PC-9 (cell line): ENCODE data around the gene ZNF24. TPM values are rescaled to one million over a fixed set of nuclear protein-coding genes. Genes with fewer than 3 reads are reported as not detected.

ENCODE experiments used
- BruUV-seq: library from RNA; stranded (reverse); fragments of 400-500 nt; replicated peaks from 2 replicates; lab custom pipeline; 2021; lab: Mats Ljungman, UMichigan
- CTCF ChIA-PET: fragments of 300-600 bp; sonication (Branson Sonifier 250); formaldehyde crosslinking; loops from one replicate; lab custom pipeline; 2022; ENCODE audit warnings: antibody characterized with exemption; lab: Charles Lee
- POLR2A ChIA-PET: fragments of 300-600 bp; sonication (Branson Sonifier 250); formaldehyde crosslinking; loops from one replicate; lab custom pipeline; 2022; ENCODE audit warnings: antibody characterized with exemption; ENCODE audit not compliant: unreplicated experiment; lab: Charles Lee
- DNase-seq, 2 experiments: peaks; one replicate each; pipeline versions ENCODE4 v3.0.0 to v3.0.0-alpha.2; 2015 to 2022; ENCODE audit warnings: mixed read lengths in 1 of 2
- H2AFZ ChIP-seq: fragments of 200-600 bp; sonication (generic); 2 replicates; pipeline ENCODE4 v1.8.1; 2017; ENCODE audit warnings: antibody characterized with exemption
- H3F3A ChIP-seq: fragments of 200-600 bp; sonication (generic); 2 replicates; pipeline ENCODE4 v1.8.1; 2017; ENCODE audit warnings: antibody characterized with exemption, mild to moderate bottlenecking, low read depth; ENCODE audit not compliant: insufficient read depth
- H3K27ac ChIP-seq: fragments of 200-600 bp; sonication (generic); 2 replicates; pipeline ENCODE4 v1.6.1; 2016; ENCODE audit warnings: mixed run types
- H3K27me3 ChIP-seq: fragments of 200-600 bp; sonication (generic); 2 replicates; pipeline ENCODE4 v1.6.1; 2016; ENCODE audit warnings: low read depth, mixed run types; ENCODE audit not compliant: insufficient read depth
- H3K36me3 ChIP-seq: fragments of 200-600 bp; sonication (generic); 2 replicates; pipeline ENCODE4 v1.6.1; 2016; ENCODE audit warnings: low read depth, mixed run types
- H3K4me1 ChIP-seq: fragments of 200-600 bp; sonication (generic); replicated peaks from 2 replicates; pipeline ENCODE4 v1.6.1; 2016; ENCODE audit warnings: mixed run types; ENCODE audit not compliant: insufficient read depth
- H3K4me2 ChIP-seq: fragments of 200-600 bp; sonication (generic); 2 replicates; pipeline ENCODE4 v1.6.1; 2017; ENCODE audit warnings: mixed run types
- H3K4me3 ChIP-seq: fragments of 200-600 bp; sonication (generic); 2 replicates; pipeline ENCODE4 v1.6.1; 2016; ENCODE audit warnings: mixed run types
- H3K79me2 ChIP-seq: fragments of 200-600 bp; sonication (generic); 2 replicates; pipeline ENCODE4 v1.6.1; 2017; ENCODE audit warnings: low read depth, mixed run types
- H3K9me2 ChIP-seq: fragments of 200-600 bp; sonication (generic); 2 replicates; pipeline ENCODE4 v1.8.1; 2017; ENCODE audit warnings: mild to moderate bottlenecking; ENCODE audit not compliant: insufficient read depth
- H3K9me3 ChIP-seq: fragments of 200-600 bp; sonication (generic); 2 replicates; pipeline ENCODE4 v1.8.1; 2016; ENCODE audit warnings: low read depth; ENCODE audit not compliant: insufficient read depth
- H4K20me1 ChIP-seq: fragments of 200-600 bp; sonication (generic); 2 replicates; pipeline ENCODE4 v1.8.1; 2017; ENCODE audit not compliant: insufficient read depth
- EZH2 ChIP-seq: fragments of 200-600 bp; sonication (generic); IDR thresholded peaks from 2 replicates; pipeline ENCODE4 v1.8.0; 2017; ENCODE audit warnings: antibody characterized with exemption, low read depth
- intact Hi-C: fragments of 100-400 bp; cut with micrococcal nuclease; formaldehyde crosslinking; loops from one replicate; pipeline ENCODE4 v1.10.0; 2022; ENCODE audit not compliant: unreplicated experiment
- total RNA-seq: library from RNA; stranded (reverse); gene quantifications from 2 replicates; pipeline ENCODE4 v1.2.3, GENCODE V29; 2021
- TF ChIP-seq, protein P1 (sequence below): fragments of 200-600 bp; sonication (generic); conservative IDR thresholded peaks from 2 replicates; pipeline ENCODE4 v1.6.1; 2017; ENCODE audit warnings: mixed run types, antibody characterized with exemption, mild to moderate bottlenecking, moderate library complexity

The ZNF24 gene
- total RNA-seq, 1 experiment from 2014 or later: 33.9 TPM

DNA sequence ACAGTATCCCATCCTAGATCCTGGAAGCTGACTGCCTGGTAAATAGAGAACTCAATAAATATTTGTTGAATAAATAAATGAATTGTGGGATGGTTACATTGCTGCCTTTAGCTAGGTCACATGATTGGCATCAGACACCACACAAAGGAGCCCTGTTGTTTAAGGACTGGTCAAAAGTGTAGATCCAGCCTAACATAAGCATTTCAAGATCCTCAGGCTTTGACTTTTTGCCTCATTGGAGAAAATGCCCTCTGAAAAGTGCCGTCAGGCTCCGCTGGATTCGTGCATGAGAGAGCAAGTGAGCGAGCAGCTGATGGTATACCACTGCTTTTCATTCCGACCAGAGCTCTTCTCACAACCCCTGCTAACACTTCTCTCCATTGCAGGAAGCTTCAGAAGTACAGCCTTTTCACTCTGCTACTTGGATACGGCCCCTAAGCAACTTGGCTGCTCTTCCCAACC, 1.3 kb upstream of the ZNF24 start:
- H3K27me3 ChIP-seq: no peaks in the 10 kb centered on the region
- H3K79me2 ChIP-seq: peaks cover 43% of the 10 kb centered on the region
- TF ChIP-seq, protein P1, sequence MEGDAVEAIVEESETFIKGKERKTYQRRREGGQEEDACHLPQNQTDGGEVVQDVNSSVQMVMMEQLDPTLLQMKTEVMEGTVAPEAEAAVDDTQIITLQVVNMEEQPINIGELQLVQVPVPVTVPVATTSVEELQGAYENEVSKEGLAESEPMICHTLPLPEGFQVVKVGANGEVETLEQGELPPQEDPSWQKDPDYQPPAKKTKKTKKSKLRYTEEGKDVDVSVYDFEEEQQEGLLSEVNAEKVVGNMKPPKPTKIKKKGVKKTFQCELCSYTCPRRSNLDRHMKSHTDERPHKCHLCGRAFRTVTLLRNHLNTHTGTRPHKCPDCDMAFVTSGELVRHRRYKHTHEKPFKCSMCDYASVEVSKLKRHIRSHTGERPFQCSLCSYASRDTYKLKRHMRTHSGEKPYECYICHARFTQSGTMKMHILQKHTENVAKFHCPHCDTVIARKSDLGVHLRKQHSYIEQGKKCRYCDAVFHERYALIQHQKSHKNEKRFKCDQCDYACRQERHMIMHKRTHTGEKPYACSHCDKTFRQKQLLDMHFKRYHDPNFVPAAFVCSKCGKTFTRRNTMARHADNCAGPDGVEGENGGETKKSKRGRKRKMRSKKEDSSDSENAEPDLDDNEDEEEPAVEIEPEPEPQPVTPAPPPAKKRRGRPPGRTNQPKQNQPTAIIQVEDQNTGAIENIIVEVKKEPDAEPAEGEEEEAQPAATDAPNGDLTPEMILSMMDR: no peak
- TF ChIP-seq EZH2: no peak
- no peaks in the 10 kb centered on the region for H3K9me2 ChIP-seq
- POLR2A ChIA-PET: no interaction called here
- CTCF ChIA-PET: no interaction called here
- no peak overlapping the region for H2AFZ ChIP-seq
- no peak overlapping the region for H3K4me2 ChIP-seq
- no peak overlapping the region for H3K27ac ChIP-seq
- 0 out of 2 replicates have a peak, but pooled peaks cover 4% of the 10 kb centered on the region for H3K4me1 ChIP-seq
- no peaks in the 10 kb centered on the region for H3K9me3 ChIP-seq
- no peak overlapping the region for H3K4me3 ChIP-seq
- BruUV-seq: no TSS peak
- H3F3A ChIP-seq: no peaks in the 10 kb centered on the region
- peaks cover 4% of the 10 kb centered on the region; the same call in 1 of the 2 replicates for H3K36me3 ChIP-seq
- intact Hi-C loops: loop anchor here (10.0 kb wide), 1 partner anchor 101 kb away; the partner anchor contains the start of gene ZNF397
- DNase-seq: no peak
- peaks cover 28% of the 10 kb centered on the region for H4K20me1 ChIP-seq

DNA sequence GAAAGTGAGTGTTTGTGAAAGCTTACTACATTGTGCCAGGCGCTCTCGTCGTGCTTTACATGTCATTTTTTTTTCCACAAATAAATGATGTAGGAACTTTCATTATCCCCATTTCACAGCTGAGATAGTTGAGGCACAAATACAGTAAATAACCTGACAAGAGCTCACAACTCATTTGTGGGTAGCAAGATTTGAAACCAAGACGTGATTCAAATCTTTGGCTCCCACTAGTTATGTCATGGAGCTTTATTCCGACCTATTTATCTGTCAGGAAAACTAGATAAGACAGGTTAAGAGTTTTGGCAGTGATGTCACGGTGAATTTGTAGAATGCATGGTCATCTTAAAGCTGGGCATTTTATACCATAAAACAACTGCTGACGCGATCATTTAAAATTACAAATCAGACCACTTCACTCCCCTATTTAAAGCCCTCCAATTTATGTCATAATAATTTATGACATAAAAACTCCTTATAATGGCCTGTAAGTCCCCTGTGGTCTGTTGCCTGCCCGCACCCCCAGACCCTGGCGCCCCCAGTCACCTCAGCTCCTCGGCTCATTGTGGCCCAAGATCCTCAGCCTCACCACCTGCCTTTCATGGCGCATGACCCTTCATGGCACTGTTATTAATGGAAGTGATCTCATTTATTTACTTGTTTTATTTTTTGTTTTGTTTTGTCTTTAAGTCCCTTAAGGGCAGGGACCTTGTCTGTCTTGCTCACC, 678 bp upstream of the ZNF24 start:
- H3K4me2 ChIP-seq: peak overlapping the region; percentile 86
- H3K36me3 ChIP-seq: peaks cover 9% of the 10 kb centered on the region; the same call in 1 of the 2 replicates
- BruUV-seq: TSS peak; percentile 50
- no peaks in the 10 kb centered on the region for H3K27me3 ChIP-seq
- peak overlapping the region; percentile 79 for H2AFZ ChIP-seq
- CTCF ChIA-PET: no interaction called here
- TF ChIP-seq, protein P1: no peak
- no peak for TF ChIP-seq EZH2
- no peak for DNase-seq
- POLR2A ChIA-PET: interaction anchor here (0.7 kb wide), 1 partner anchor 55 kb away, joined by 3 read pairs; no protein-coding TSS in a partner anchor
- peak overlapping the region; percentile 88 for H3K4me3 ChIP-seq
- 0 out of 2 replicates have a peak, but pooled peaks cover 4% of the 10 kb centered on the region for H3K4me1 ChIP-seq
- intact Hi-C loops: loop anchor here (10.0 kb wide), 1 partner anchor 100 kb away; the partner anchor contains the start of gene ZNF397
- peaks cover 49% of the 10 kb centered on the region for H3K79me2 ChIP-seq
- H4K20me1 ChIP-seq: peaks cover 34% of the 10 kb centered on the region
- H3K9me3 ChIP-seq: no peaks in the 10 kb centered on the region
- no peaks in the 10 kb centered on the region for H3K9me2 ChIP-seq
- no peak overlapping the region for H3K27ac ChIP-seq
- H3F3A ChIP-seq: no peaks in the 10 kb centered on the region

DNA sequence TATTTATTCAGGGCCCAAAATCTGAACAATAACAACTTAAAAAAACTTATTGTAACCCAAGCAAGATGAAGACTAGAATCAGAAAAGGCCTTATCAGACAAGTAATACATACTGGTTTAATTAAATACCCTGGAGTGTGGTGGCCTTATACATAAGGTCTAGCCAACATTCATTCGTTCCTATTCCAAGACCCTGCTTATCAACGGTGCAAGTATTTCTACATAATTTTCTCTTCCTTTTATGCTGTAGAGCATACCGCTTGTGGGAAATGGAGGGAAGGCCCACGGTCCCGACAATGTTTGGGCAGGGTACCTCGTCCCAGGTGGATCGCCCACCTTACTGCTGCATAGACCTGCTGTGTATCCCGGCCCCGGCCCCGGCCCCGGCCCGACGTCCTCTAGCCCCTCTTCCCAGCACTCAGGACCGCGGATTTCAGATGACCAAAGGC, 708 bp downstream of the ZNF24 start:
- no peak for DNase-seq
- H3K4me2 ChIP-seq: peak overlapping the region; percentile 86
- no peaks in the 10 kb centered on the region for H3K27me3 ChIP-seq
- intact Hi-C loops: loop anchor here (10.0 kb wide), 1 partner anchor 99 kb away; the partner anchor contains the start of gene ZNF397
- no peak overlapping the region; the same call in 1 of the 2 replicates for H2AFZ ChIP-seq
- H3F3A ChIP-seq: no peaks in the 10 kb centered on the region
- BruUV-seq: TSS peak; percentile 43
- peaks cover 53% of the 10 kb centered on the region for H3K79me2 ChIP-seq
- ChIA-PET CTCF (no interaction called here), POLR2A (interaction anchor here (0.6 kb wide), 1 partner anchor 35 kb away, joined by 7 read pairs; no protein-coding TSS in a partner anchor)
- peaks cover 23% of the 10 kb centered on the region for H3K36me3 ChIP-seq
- H3K9me2 ChIP-seq: no peaks in the 10 kb centered on the region
- no peaks in the 10 kb centered on the region for H3K9me3 ChIP-seq
- no peak for TF ChIP-seq EZH2
- TF ChIP-seq, protein P1: no peak
- 0 out of 2 replicates have a peak, but pooled peaks cover 4% of the 10 kb centered on the region for H3K4me1 ChIP-seq
- H4K20me1 ChIP-seq: peaks cover 39% of the 10 kb centered on the region
- H3K4me3 ChIP-seq: peak overlapping the region; percentile 88
- peak overlapping the region; percentile 72; the same call in 1 of the 2 replicates for H3K27ac ChIP-seq
